ENCODE measurements around the gene MUC5AC. TPM values are rescaled to one million over a fixed set of nuclear protein-coding genes. Genes with fewer than 3 reads are reported as not detected.
"Not testable (repeated sequence)": the region's sequence is repeated elsewhere in the genome, so short reads cannot be mapped to it uniquely, and the experiment has no call there.

MUC5AC gene
- total and polyA plus RNA-seq, 2 donors (not counting 1 experiment from before 2014, with no cell fraction given): not detected

DNA sequence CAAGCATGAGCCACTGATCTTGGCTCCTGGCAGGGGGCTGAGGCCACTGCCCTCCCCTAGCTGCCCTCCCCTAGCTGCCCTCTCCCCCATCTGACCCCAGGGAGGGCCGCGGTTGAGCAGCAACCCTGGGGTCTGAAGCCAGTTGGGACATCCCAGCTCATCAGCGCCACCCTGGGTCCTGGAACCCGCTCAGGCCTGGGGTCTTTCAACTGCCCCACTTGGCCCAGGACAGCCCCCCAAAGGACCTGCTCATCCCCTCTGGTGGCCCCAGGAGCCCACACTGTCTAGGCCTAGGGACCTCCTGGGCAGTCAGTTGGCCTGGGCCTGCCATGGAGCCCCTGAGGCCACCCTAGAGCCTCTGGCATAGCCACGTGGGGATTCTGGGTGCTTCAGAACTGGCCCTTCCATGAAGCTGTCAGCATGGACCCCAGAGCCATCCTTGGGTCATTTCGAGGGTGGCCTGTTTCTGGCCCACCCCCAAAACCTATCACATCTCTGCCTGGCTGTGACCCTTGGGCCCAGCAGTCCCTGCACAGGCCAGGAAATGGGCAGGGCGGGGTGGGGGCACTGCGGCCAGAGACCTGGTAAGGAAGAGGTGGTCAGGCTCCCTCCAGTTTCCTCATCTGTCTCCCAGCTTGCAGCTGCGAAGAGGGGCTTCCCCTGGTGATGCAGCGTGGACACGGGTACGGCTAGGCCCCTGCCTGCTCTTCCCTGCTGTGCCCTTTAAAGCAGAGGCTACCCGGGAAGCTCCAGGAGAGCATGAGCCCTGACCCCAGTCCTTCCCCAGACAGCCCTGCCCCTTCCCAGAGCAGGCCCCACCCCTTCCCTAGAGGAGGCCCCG lies 45.2 kb upstream of the MUC5AC start:
- Histone ChIP-seq H3K27me3 (ENCODE audit: control insufficient read depth, insufficient read depth, low read length) (no peaks in the 10 kb centered on the region), H2AFZ (ENCODE audit: low read length) (no peak overlapping the region), H3K4me2 (ENCODE audit: extremely low read depth, insufficient read depth, low read length) (no peak overlapping the region), H3K9ac (ENCODE audit: insufficient read depth, low read length) (no peak overlapping the region), H3K9me3 (ENCODE audit: control insufficient read depth, insufficient read depth, low read depth, low read length) (no peaks in the 10 kb centered on the region), H3K4me3 (replicated peaks in 1 of 4; ENCODE audit: control extremely low read depth in 1 of 4, insufficient read depth in 1 of 4, low read depth in 3 of 4, low read length in 4 of 4) (no peak overlapping the region), H3K36me3 (ENCODE audit: control insufficient read depth, insufficient read depth, low read length) (no peaks in the 10 kb centered on the region), H3K4me1 (ENCODE audit: control insufficient read depth, extremely low read depth, insufficient read depth, low read length) (no peaks in the 10 kb centered on the region), H3K27ac (ENCODE audit: insufficient read depth, low read length) (no peak overlapping the region), H3K79me2 (ENCODE audit: control insufficient read depth, insufficient read depth, low read length) (no peaks in the 10 kb centered on the region), H4K20me1 (ENCODE audit: control insufficient read depth, extremely low read depth, insufficient read depth, low read length) (no peaks in the 10 kb centered on the region)
- TF ChIP-seq, protein P1, sequence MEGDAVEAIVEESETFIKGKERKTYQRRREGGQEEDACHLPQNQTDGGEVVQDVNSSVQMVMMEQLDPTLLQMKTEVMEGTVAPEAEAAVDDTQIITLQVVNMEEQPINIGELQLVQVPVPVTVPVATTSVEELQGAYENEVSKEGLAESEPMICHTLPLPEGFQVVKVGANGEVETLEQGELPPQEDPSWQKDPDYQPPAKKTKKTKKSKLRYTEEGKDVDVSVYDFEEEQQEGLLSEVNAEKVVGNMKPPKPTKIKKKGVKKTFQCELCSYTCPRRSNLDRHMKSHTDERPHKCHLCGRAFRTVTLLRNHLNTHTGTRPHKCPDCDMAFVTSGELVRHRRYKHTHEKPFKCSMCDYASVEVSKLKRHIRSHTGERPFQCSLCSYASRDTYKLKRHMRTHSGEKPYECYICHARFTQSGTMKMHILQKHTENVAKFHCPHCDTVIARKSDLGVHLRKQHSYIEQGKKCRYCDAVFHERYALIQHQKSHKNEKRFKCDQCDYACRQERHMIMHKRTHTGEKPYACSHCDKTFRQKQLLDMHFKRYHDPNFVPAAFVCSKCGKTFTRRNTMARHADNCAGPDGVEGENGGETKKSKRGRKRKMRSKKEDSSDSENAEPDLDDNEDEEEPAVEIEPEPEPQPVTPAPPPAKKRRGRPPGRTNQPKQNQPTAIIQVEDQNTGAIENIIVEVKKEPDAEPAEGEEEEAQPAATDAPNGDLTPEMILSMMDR (conservative IDR thresholded peaks at IDR 0.05 in 1 of 2, IDR thresholded peaks at IDR 0.05 in 1 of 2; ENCODE audit: low read depth in 1 of 2, low read length in 2 of 2): no peak
- no peak for TF ChIP-seq EZH2 (IDR thresholded peaks at IDR 0.05; ENCODE audit: low read length, missing control alignments)
- DNase-seq (ENCODE audit: low read depth in 2 of 2): no peak

DNA sequence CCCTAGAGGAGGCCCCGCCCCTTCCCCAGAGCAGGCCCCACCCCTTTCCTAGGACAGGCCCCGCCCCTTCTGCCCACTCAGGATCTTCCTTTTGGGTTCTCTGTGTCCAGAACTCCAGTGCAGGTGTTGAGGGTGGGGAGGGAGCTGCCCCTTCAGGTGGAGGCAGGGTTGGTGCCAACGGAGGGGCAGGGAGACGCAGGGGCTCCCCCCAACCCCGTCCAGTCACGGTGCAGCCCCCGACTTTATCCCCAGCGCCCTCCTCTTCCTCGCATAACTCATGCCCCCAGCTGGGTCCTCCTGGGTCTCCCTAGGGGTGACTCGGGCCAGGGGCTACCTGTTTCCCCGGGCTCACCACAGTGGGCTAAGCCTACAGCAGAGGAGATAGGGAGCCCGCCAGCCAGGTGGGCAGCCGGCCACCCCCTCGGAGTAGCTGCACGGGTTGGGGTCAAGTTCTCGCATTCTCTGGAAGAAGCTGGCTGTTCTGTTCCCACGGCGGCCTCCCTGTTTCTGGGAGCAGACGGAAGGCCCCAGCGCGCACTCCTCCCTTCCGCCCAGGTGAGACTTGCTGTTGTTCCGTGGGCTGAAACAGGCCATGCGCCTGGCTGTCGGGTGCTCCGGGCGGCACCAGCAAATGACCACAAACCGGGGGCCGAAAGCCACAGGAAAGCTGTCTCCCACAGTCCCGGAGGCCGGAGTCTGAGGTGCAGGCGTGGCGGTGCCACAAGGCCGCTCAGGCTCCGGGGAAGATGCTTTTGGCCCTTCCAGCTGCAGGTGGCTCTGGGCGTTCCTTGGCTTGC lies 44.1 kb upstream of the MUC5AC start:
- Histone ChIP-seq H3K9me3 (ENCODE audit: control insufficient read depth, insufficient read depth, low read depth, low read length) (no peaks in the 10 kb centered on the region), H3K27me3 (ENCODE audit: control insufficient read depth, insufficient read depth, low read length) (no peaks in the 10 kb centered on the region), H3K79me2 (ENCODE audit: control insufficient read depth, insufficient read depth, low read length) (no peaks in the 10 kb centered on the region), H3K27ac (ENCODE audit: insufficient read depth, low read length) (no peak overlapping the region), H3K9ac (ENCODE audit: insufficient read depth, low read length) (no peak overlapping the region), H3K4me3 (replicated peaks in 1 of 4; ENCODE audit: control extremely low read depth in 1 of 4, insufficient read depth in 1 of 4, low read depth in 3 of 4, low read length in 4 of 4) (no peak overlapping the region), H2AFZ (ENCODE audit: low read length) (no peak overlapping the region), H4K20me1 (ENCODE audit: control insufficient read depth, extremely low read depth, insufficient read depth, low read length) (no peaks in the 10 kb centered on the region), H3K4me2 (ENCODE audit: extremely low read depth, insufficient read depth, low read length) (no peak overlapping the region), H3K36me3 (ENCODE audit: control insufficient read depth, insufficient read depth, low read length) (no peaks in the 10 kb centered on the region), H3K4me1 (ENCODE audit: control insufficient read depth, extremely low read depth, insufficient read depth, low read length) (no peaks in the 10 kb centered on the region)
- no peak for DNase-seq (ENCODE audit: low read depth in 2 of 2)
- TF ChIP-seq EZH2 (IDR thresholded peaks at IDR 0.05; ENCODE audit: low read length, missing control alignments): no peak
- TF ChIP-seq, protein P1 (conservative IDR thresholded peaks at IDR 0.05 in 1 of 2, IDR thresholded peaks at IDR 0.05 in 1 of 2; ENCODE audit: low read depth in 1 of 2, low read length in 2 of 2): no peak

GRCh38 chr11:1115292-1115691 lies 42.5 kb upstream of the MUC5AC start:
- H3K4me2 ChIP-seq (ENCODE audit: extremely low read depth, insufficient read depth, low read length); H3K79me2 ChIP-seq (ENCODE audit: control insufficient read depth, insufficient read depth, low read length); H3K9me3 ChIP-seq (ENCODE audit: control insufficient read depth, insufficient read depth, low read depth, low read length); H3K27ac ChIP-seq (ENCODE audit: insufficient read depth, low read length); H2AFZ ChIP-seq (ENCODE audit: low read length); DNase-seq (ENCODE audit: low read depth in 2 of 2); H3K9ac ChIP-seq (ENCODE audit: insufficient read depth, low read length); H3K36me3 ChIP-seq (ENCODE audit: control insufficient read depth, insufficient read depth, low read length); H4K20me1 ChIP-seq (ENCODE audit: control insufficient read depth, extremely low read depth, insufficient read depth, low read length); H3K4me1 ChIP-seq (ENCODE audit: control insufficient read depth, extremely low read depth, insufficient read depth, low read length); H3K4me3 ChIP-seq (replicated peaks in 1 of 4; ENCODE audit: control extremely low read depth in 1 of 4, insufficient read depth in 1 of 4, low read depth in 3 of 4, low read length in 4 of 4); H3K27me3 ChIP-seq (ENCODE audit: control insufficient read depth, insufficient read depth, low read length): not testable (repeated sequence)
